Spleen (tissue), 11 donors: ENCODE results near the gene MED12. TPM values are rescaled to one million over a fixed set of nuclear protein-coding genes. Genes with fewer than 3 reads are reported as not detected.

Experiments
- DNase-seq: peaks from one replicate; pipeline ENCODE4 v3.0.0-alpha.2; 2020
- H3K27ac ChIP-seq, 8 donors: fragments of 200-600 bp; sonication (generic) in 7 of 8; 1 replicate in 4 of 8; 2 replicates in 4 of 8; pipeline versions ENCODE4 v1.5.0 to v1.8.0; 2016 to 2021; ENCODE audit warnings: inconsistent platforms in 4 of 8, mild to moderate bottlenecking in 4 of 8, moderate library complexity in 1 of 8
- H3K27me3 ChIP-seq, 7 donors: fragments of 200-600 bp; sonication (generic) in 6 of 7; replicated peaks in 1 of 7; 1 replicate in 4 of 7; 2 replicates in 3 of 7; pipeline versions ENCODE4 v1.5.0 to v1.8.0; 2016 to 2021; ENCODE audit warnings: inconsistent platforms in 3 of 7, mild to moderate bottlenecking in 1 of 7
- H3K36me3 ChIP-seq, 6 donors: fragments of 200-600 bp; sonication (generic) in 5 of 6; 1 replicate in 4 of 6; 2 replicates in 2 of 6; pipeline versions ENCODE4 v1.5.0 to v1.8.0; 2016 to 2021; ENCODE audit warnings: inconsistent platforms in 2 of 6
- H3K4me1 ChIP-seq, 6 donors: fragments of 200-600 bp; sonication (generic) in 5 of 6; 1 replicate in 3 of 6; 2 replicates in 3 of 6; pipeline versions ENCODE4 v1.5.0 to v1.8.0; 2016 to 2021; ENCODE audit warnings: inconsistent platforms in 3 of 6
- H3K4me3 ChIP-seq, 8 donors: fragments of 200-600 bp; sonication (generic) in 7 of 8; 1 replicate in 4 of 8; 2 replicates in 4 of 8; pipeline versions ENCODE4 v1.5.0 to v1.8.0; 2016 to 2021; ENCODE audit warnings: inconsistent platforms in 4 of 8, mild to moderate bottlenecking in 4 of 8, moderate library complexity in 2 of 8
- H3K9me3 ChIP-seq, 8 donors: fragments of 200-600 bp; sonication (generic) in 7 of 8; 1 replicate in 4 of 8; 2 replicates in 4 of 8; pipeline versions ENCODE4 v1.5.0 to v1.8.0; 2016 to 2021; ENCODE audit warnings: inconsistent platforms in 4 of 8
- CTCF ChIP-seq, 11 experiments: fragments of 200-600 bp in 7 of 11; fragments of 450-650 bp in 4 of 11; sonication (generic) in 4 of 11; IDR thresholded peaks in 8 of 11; conservative IDR thresholded peaks in 3 of 11; 1 replicate in 7 of 11; 2 replicates in 4 of 11; pipeline versions ENCODE4 v1.4.0 to v1.8.0; 2016 to 2021; ENCODE audit warnings: antibody characterized with exemption in 11 of 11, inconsistent platforms in 4 of 11, mild to moderate bottlenecking in 1 of 11
- POLR2A ChIP-seq, 3 donors: fragments of 450-650 bp; IDR thresholded peaks; one replicate each; pipeline ENCODE4 v1.5.1; 2017; ENCODE audit warnings: antibody characterized with exemption in 3 of 3, mild to moderate bottlenecking in 1 of 3
- POLR2AphosphoS5 ChIP-seq, 3 donors: sonication (generic); formaldehyde crosslinking; IDR thresholded peaks; one replicate each; pipeline ENCODE4 v1.5.1; 2017; ENCODE audit warnings: antibody characterized with exemption in 3 of 3
- WGBS, 5 donors: extraction: QIAGEN DNeasy Blood & Tissue Kit in 3 of 5; methylation state at CpG; one replicate each; pipeline versions ENCODE4 v1.1.5 to v1.1.7; 2013 to 2018; 5-methylcytosine and 5-hydroxymethylcytosine counted together
- intact Hi-C: fragments of 100-400 bp; cut with DNase I; formaldehyde crosslinking; loops from one replicate; pipeline ENCODE4 v1.15.0; 2023; ENCODE audit warnings: low total_unique reads
- polyA plus RNA-seq, 3 donors: library from polyadenylated mRNA; stranded (reverse); fragments of 200-250 nt; gene quantifications; one replicate each; pipeline ENCODE4 v1.2.1, GENCODE V29; 2013
- total RNA-seq, 7 donors: library from RNA; depleted of rRNA in 3 of 7; stranded (reverse); fragments of >200 nt in 3 of 7; fragmentation: NEBNext Ultra II Directional in 4 of 7; extraction: Animal tissue kit (Norgen Biotek cat#: 25700) in 4 of 7; gene quantifications; one replicate each; pipeline versions ENCODE4 v1.1.0 to v1.2.1, GENCODE V29; 2016 to 2021
- donor health status: healthy with polysubstance abuse.
- donor health status: DM: no; HTN: no; CAD: no; lungs with moderate emphysema.
- donor health status: DM: no; HTN: no; CAD: no.
- donor health status: Bipolar disorder and iron deficiency.
- donor health status: healthy.
- donor health status: DM: no; HTN: no; CAD: no.
- donor health status: DM: yes; HTN: yes; CAD: no.

The MED12 gene
- total and polyA plus RNA-seq, 10 donors = 5.2 to 151 (median 96.9) TPM

GRCh38 chrX:71098302-71098701, 20.1 kb upstream of the MED12 start:
- H3K4me1 ChIP-seq = peaks cover 10 to 70% (median 42%) of the 10 kb centered on the region in 6 donors
- H3K4me3 ChIP-seq = peak overlapping the region in 1 of 8 donors; percentile 40
- 7 to 24% (median 12%) methylated on average over 2 of the region's 2 CpGs for WGBS, 5 donors
- peak; percentile 90 for DNase-seq
- TF ChIP-seq POLR2A (IDR thresholded peaks at IDR 0.05) (no peak), POLR2AphosphoS5 (IDR thresholded peaks at IDR 0.05) (peak in 1 of 3 donors; percentile 64), CTCF (IDR thresholded peaks at IDR 0.05 in 8 of 11, conservative IDR thresholded peaks at IDR 0.05 in 3 of 11) (peak; percentile 38 to 84 (median 73))
- peaks cover 0 to 3% (median 0%) of the 10 kb centered on the region in 7 donors for H3K27me3 ChIP-seq
- peaks cover 0 to 11% (median 0%) of the 10 kb centered on the region in 6 donors for H3K36me3 ChIP-seq
- intact Hi-C loops = no loop called here
- no peaks in the 10 kb centered on the region for H3K9me3 ChIP-seq
- peak overlapping the region in 3 of 8 donors; percentile 11 to 90 (median 87) for H3K27ac ChIP-seq

- Histone ChIP-seq H3K27me3 (peaks cover 0 to 3% (median 0%) of the 10 kb centered on the region in 7 donors), H3K27ac (peak overlapping the region in 3 of 8 donors; percentile 11 to 90 (median 31)), H3K4me3 (no peak overlapping the region), H3K9me3 (no peaks in the 10 kb centered on the region), H3K36me3 (peaks cover 0 to 11% (median 0%) of the 10 kb centered on the region in 6 donors), H3K4me1 (peaks cover 11 to 78% (median 49%) of the 10 kb centered on the region in 6 donors)
- 59 to 86% (median 66%) methylated on average over 4 to 5 of the region's 5 CpGs for WGBS, 5 donors
- DNase-seq = peak; percentile 57
- no peak for TF ChIP-seq POLR2AphosphoS5 (IDR thresholded peaks at IDR 0.05)
- TF ChIP-seq POLR2A (IDR thresholded peaks at IDR 0.05) = no peak
- TF ChIP-seq CTCF (IDR thresholded peaks at IDR 0.05 in 8 of 11, conservative IDR thresholded peaks at IDR 0.05 in 3 of 11) = no peak
- intact Hi-C loops = no loop called here
These were observed 19.4 kb upstream of the MED12 start for GRCh38 chrX:71098951-71099506.

GRCh38 chrX:71099736-71100135, 18.7 kb upstream of the MED12 start:
- no peak overlapping the region for H3K27ac ChIP-seq
- H3K4me3 ChIP-seq = no peak overlapping the region
- peak; percentile 44 for DNase-seq
- intact Hi-C loops = no loop called here
- peaks cover 18 to 85% (median 56%) of the 10 kb centered on the region in 6 donors for H3K4me1 ChIP-seq
- TF ChIP-seq CTCF (IDR thresholded peaks at IDR 0.05 in 8 of 11, conservative IDR thresholded peaks at IDR 0.05 in 3 of 11) = no peak
- TF ChIP-seq POLR2AphosphoS5 (IDR thresholded peaks at IDR 0.05) = no peak
- no peak for TF ChIP-seq POLR2A (IDR thresholded peaks at IDR 0.05)
- H3K36me3 ChIP-seq = peaks cover 0 to 11% (median 0%) of the 10 kb centered on the region in 6 donors
- H3K9me3 ChIP-seq = no peaks in the 10 kb centered on the region
- WGBS, 5 donors = 64 to 100% (median 78%) methylated on average over 2 to 4 of the region's 4 CpGs
- H3K27me3 ChIP-seq = peaks cover 0 to 3% (median 0%) of the 10 kb centered on the region in 7 donors
